GM12878 (cell line): Measurements from ENCODE around the gene LZTFL1. TPM values are rescaled to one million over a fixed set of nuclear protein-coding genes. Genes with fewer than 3 reads are reported as not detected.

Experiments used
- ATAC-seq: fragments of 200-7000 bp; cut with Tn5 transposase; 3 replicates; pipeline ENCODE4 v1.9.1; 2020; ENCODE audit warnings: mild to moderate bottlenecking, moderate library complexity
- BruUV-seq: library from RNA; stranded (reverse); fragments of 400-500 nt; replicated peaks from 2 replicates; lab custom pipeline; 2021; lab: Mats Ljungman, UMichigan
- CTCF ChIA-PET: fragments of 300-600 bp; sonication (Branson Sonifier 250); formaldehyde crosslinking; extraction: SDS; loops from one replicate; lab custom pipeline; 2021; ENCODE audit warnings: inconsistent platforms; lab: Yijun Ruan, JAX
- POLR2A ChIA-PET: fragments of 350-600 bp; formaldehyde crosslinking; extraction: SDS; loops from one replicate; lab custom pipeline; 2021; ENCODE audit warnings: inconsistent platforms; lab: Charles Lee
- RAD21 ChIA-PET: fragments of 300-600 bp; sonication (Branson Sonifier 250); formaldehyde crosslinking; loops from one replicate; lab custom pipeline; 2023; ENCODE audit warnings: antibody characterized with exemption; ENCODE audit not compliant: unreplicated experiment; lab: Charles Lee
- SMC1A ChIA-PET: fragments of 300-600 bp; sonication (Branson Sonifier 250); formaldehyde crosslinking; loops from one replicate; lab custom pipeline; 2023; ENCODE audit not compliant: unreplicated experiment, uncharacterized antibody; lab: Charles Lee
- DNase-seq: peaks from one replicate; pipeline ENCODE4 v3.0.0-alpha.2; 2011; ENCODE audit warnings: low read depth, low spot score
- FAIRE-seq: peaks from 3 replicates; lab custom pipeline; 2011; peaks lifted over from hg19 to GRCh38; lab: Jason Lieb, UNC
- H2AFZ ChIP-seq: 2 replicates; pipeline ENCODE4 v1.6.0; 2011; ENCODE audit warnings: low read depth, low read length, control low read depth; ENCODE audit not compliant: control insufficient read depth
- H3K27ac ChIP-seq: 2 replicates; pipeline ENCODE4 v1.5.1; 2011; ENCODE audit warnings: control low read depth; ENCODE audit not compliant: control insufficient read depth, insufficient read depth
- H3K27me3 ChIP-seq, 2 experiments: replicated peaks in 1 of 2; 2 replicates each; pipeline versions ENCODE4 v1.6.0 to v1.6.1; 2011; ENCODE audit warnings: low read length in 1 of 2; ENCODE audit not compliant: control insufficient read depth in 2 of 2, insufficient read depth in 2 of 2
- H3K36me3 ChIP-seq, 2 experiments: 2 replicates each; pipeline ENCODE4 v1.5.1; 2011; ENCODE audit warnings: low read length in 1 of 2; ENCODE audit not compliant: control insufficient read depth in 2 of 2, insufficient read depth in 2 of 2
- H3K4me1 ChIP-seq: 2 replicates; pipeline ENCODE4 v1.6.1; 2011; ENCODE audit warnings: mild to moderate bottlenecking, low read length, moderate library complexity, mixed read lengths; ENCODE audit not compliant: control insufficient read depth, insufficient read depth
- H3K4me2 ChIP-seq: 2 replicates; pipeline ENCODE4 v1.6.0; 2011; ENCODE audit warnings: control low read depth; ENCODE audit not compliant: control insufficient read depth, insufficient read depth
- H3K4me3 ChIP-seq: fragments of 200-600 bp; sonication (generic); 2 replicates; pipeline ENCODE4 v1.5.1; 2016
- H3K79me2 ChIP-seq: 2 replicates; pipeline ENCODE4 v1.6.0; 2011; ENCODE audit warnings: low read length; ENCODE audit not compliant: control insufficient read depth, insufficient read depth
- H3K9ac ChIP-seq: 2 replicates; pipeline ENCODE4 v1.8.0; 2011; ENCODE audit warnings: low read length, control low read depth, mixed read lengths; ENCODE audit not compliant: control insufficient read depth, insufficient read depth
- H3K9me3 ChIP-seq: replicated peaks from 3 replicates; pipeline ENCODE4 v1.5.1; 2011; ENCODE audit warnings: mild to moderate bottlenecking, low read length; ENCODE audit not compliant: control insufficient read depth, insufficient read depth
- H4K20me1 ChIP-seq: 2 replicates; pipeline ENCODE4 v1.6.0; 2011; ENCODE audit not compliant: control insufficient read depth, insufficient read depth
- CBX3 ChIP-seq: fragments of 200-600 bp; sonication (generic); IDR thresholded peaks from 2 replicates; pipeline ENCODE4 v1.6.1; 2016; ENCODE audit warnings: low read depth, borderline replicate concordance
- CHD1 ChIP-seq: IDR thresholded peaks from 2 replicates; pipeline ENCODE4 v1.6.1; 2012; ENCODE audit warnings: low read depth, low read length, improper control_type of control experiment
- CTCF ChIP-seq, 3 experiments: IDR thresholded peaks in 2 of 3; conservative IDR thresholded peaks in 1 of 3; 2 replicates each; pipeline ENCODE4 v1.5.1; 2011; ENCODE audit warnings: low read depth in 3 of 3, low read length in 3 of 3, mild to moderate bottlenecking in 3 of 3, control low read depth in 2 of 3, moderate library complexity in 2 of 3, inconsistent platforms in 1 of 3, mixed read lengths in 1 of 3; ENCODE audit not compliant: control insufficient read depth in 2 of 3, insufficient read depth in 1 of 3; ENCODE audit errors: extremely low read depth in 1 of 3
- ELK1 ChIP-seq: IDR thresholded peaks from 2 replicates; pipeline ENCODE4 v1.6.1; 2012; ENCODE audit warnings: low read depth, low read length, improper control_type of control experiment
- ESRRA ChIP-seq: IDR thresholded peaks from 2 replicates; pipeline ENCODE4 v1.6.1; 2012; ENCODE audit warnings: mild to moderate bottlenecking, low read length, improper control_type of control experiment
- JUNB ChIP-seq: IDR thresholded peaks from 2 replicates; pipeline ENCODE4 v1.6.1; 2016; ENCODE audit warnings: antibody characterized with exemption, mild to moderate bottlenecking
- JUND ChIP-seq: IDR thresholded peaks from 2 replicates; pipeline ENCODE4 v1.6.1; 2012; ENCODE audit warnings: low read depth, mild to moderate bottlenecking, low read length, improper control_type of control experiment, moderate library complexity
- KLF5 ChIP-seq: fragments of 450-650 bp; IDR thresholded peaks from 2 replicates; pipeline ENCODE4 v1.6.1; 2014; ENCODE audit warnings: mild to moderate bottlenecking; ENCODE audit not compliant: partially characterized antibody
- MEF2B ChIP-seq: fragments of 450-650 bp; IDR thresholded peaks from 2 replicates; pipeline ENCODE4 v1.6.1; 2018; ENCODE audit warnings: mild to moderate bottlenecking, moderate library complexity; ENCODE audit not compliant: partially characterized antibody, poor library complexity, severe bottlenecking
- MTA2 ChIP-seq: fragments of 450-650 bp; IDR thresholded peaks from 2 replicates; pipeline ENCODE4 v1.6.1; 2016; ENCODE audit warnings: low read depth, mild to moderate bottlenecking, moderate library complexity
- NFIC ChIP-seq: IDR thresholded peaks from 2 replicates; pipeline ENCODE4 v1.6.1; 2012; ENCODE audit warnings: low read depth, mild to moderate bottlenecking, inconsistent platforms, low read length, moderate library complexity
- SREBF2 ChIP-seq: IDR thresholded peaks from 2 replicates; pipeline ENCODE4 v1.6.1; 2012; ENCODE audit warnings: mild to moderate bottlenecking, low read length
- TCF3 ChIP-seq: IDR thresholded peaks from 2 replicates; pipeline ENCODE4 v1.6.1; 2012; ENCODE audit warnings: low read depth, mild to moderate bottlenecking, low read length, borderline replicate concordance; ENCODE audit not compliant: insufficient read depth
- YBX1 ChIP-seq: fragments of 450-650 bp; IDR thresholded peaks from 2 replicates; pipeline ENCODE4 v1.6.1; 2016; ENCODE audit warnings: antibody characterized with exemption
- ZNF24 ChIP-seq: fragments of 450-650 bp; IDR thresholded peaks from 2 replicates; pipeline ENCODE4 v1.6.1; 2017; ENCODE audit warnings: antibody characterized with exemption, mild to moderate bottlenecking
- ZNF384 ChIP-seq: IDR thresholded peaks from 2 replicates; pipeline ENCODE4 v1.6.1; 2012; ENCODE audit warnings: low read depth, mild to moderate bottlenecking, low read length, improper control_type of control experiment, borderline replicate concordance
- ZSCAN29 ChIP-seq: fragments of 450-650 bp; IDR thresholded peaks from 2 replicates; pipeline ENCODE4 v1.6.1; 2017; ENCODE audit warnings: mild to moderate bottlenecking, moderate library complexity
- WGBS: methylation state at CpG from one replicate; pipeline ENCODE4 v1.1.6; 2016; ENCODE audit warnings: low lambda C conversion rate; ENCODE audit not compliant: insufficient replicate concordance, insufficient coverage; ENCODE audit errors: missing lambda C conversion rate; 5-methylcytosine and 5-hydroxymethylcytosine counted together
- in situ Hi-C: fragments of 300-500 bp; cut with MboI; formaldehyde crosslinking; loops from 9 replicates; pipeline ENCODE4 v1.14.3; 2018; ENCODE audit warnings: mixed read lengths
- intact Hi-C: fragments of 100-400 bp; cut with micrococcal nuclease; formaldehyde crosslinking; loops from one replicate; pipeline ENCODE4 v1.14.2; 2022; ENCODE audit not compliant: unreplicated experiment
- polyA plus RNA-seq, 11 experiments: library from polyadenylated mRNA; depleted of rRNA in 4 of 11; unstranded in 6 of 11; stranded (reverse) in 5 of 11; fragments of >200 nt; fragmentation: Nextera tagmentation in 4 of 11; fragmentation: Illumina TruSeq in 1 of 11; extraction: Ambion mirVana in 4 of 11; extraction: Trizol in 1 of 11; gene quantifications; 1 replicate in 1 of 11; 2 replicates in 10 of 11; pipeline versions ENCODE4 v1.2.1 to v1.2.3, GENCODE V29; 2011 to 2016; ENCODE audit warnings: inconsistent platforms in 2 of 11, missing spikeins in 2 of 11, low read depth in 1 of 11
- total RNA-seq, 4 experiments: library from RNA; depleted of rRNA in 3 of 4; stranded (reverse); fragments of >200 nt in 3 of 4; fragmentation: Illumina TruSeq in 1 of 4; extraction: Trizol in 1 of 4; gene quantifications; 2 replicates each; pipeline versions ENCODE4 v1.2.1 to v1.2.3, GENCODE V29; 2013 to 2021
- TF ChIP-seq, protein P1 (sequence below): IDR thresholded peaks from 2 replicates; pipeline ENCODE4 v1.6.1; 2012; ENCODE audit warnings: mild to moderate bottlenecking, low read depth, low read length

Gene LZTFL1
- total and polyA plus RNA-seq, 10 of the 15 experiments (the other 5 are each of a cell fraction or from before 2014, with no cell fraction given) = 9.8 to 74.1 (median 11.9) TPM

DNA sequence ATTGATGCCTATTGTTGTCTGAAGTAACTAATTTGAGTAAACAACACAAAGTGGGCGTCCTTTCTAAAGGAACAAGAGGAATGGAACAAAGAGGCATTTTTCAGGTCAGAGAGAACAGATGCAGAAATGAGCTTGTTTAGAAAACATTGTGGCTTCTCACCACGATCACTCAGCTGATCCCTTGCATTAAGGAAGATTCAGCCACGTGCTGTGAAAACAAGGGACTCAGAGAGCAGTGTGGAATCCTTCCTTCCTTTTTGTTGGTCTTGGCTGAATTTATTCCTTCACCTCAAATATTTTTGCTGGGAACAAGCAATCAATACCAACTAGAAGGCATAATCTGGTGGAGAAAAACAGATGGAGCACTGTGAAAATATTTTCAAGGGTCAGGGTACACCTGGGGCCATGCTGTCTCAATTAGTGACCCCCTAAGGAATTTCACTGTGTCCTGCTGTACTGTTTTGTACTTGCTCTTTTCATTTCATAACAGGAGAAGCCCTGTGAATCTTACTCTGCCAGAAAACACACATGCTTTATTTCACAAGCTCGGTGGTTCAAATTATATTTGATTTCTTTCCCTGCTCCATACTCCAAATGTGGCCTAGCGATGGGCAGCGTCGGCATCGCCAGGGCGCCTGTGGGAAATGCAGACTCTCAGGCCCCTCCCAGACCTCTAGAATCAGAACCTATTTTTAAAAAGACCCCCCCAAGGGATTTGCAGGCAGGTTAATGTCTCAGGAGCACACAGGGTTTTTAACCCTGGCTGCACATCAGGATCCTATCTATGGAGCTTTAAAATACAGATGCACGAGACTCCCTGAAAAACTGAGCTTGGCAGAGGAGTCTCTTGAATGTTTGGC, 34.0 kb downstream of the LZTFL1 start:
- Histone ChIP-seq H3K9me3 (no peaks in the 10 kb centered on the region), H3K27ac (no peak overlapping the region), H3K27me3 (no peaks in the 10 kb centered on the region), H3K9ac (no peak overlapping the region), H3K36me3 (no peaks in the 10 kb centered on the region; a peak in 1 of 4 replicates), H3K79me2 (no peaks in the 10 kb centered on the region), H2AFZ (no peak overlapping the region), H3K4me1 (no peaks in the 10 kb centered on the region), H3K4me3 (no peak overlapping the region), H4K20me1 (no peaks in the 10 kb centered on the region), H3K4me2 (no peak overlapping the region)
- DNase-seq = no peak
- ATAC-seq = no peak
- ChIA-PET SMC1A (interaction anchor here (0.6 to 1.1 kb wide), 4 partner anchors 8 to 113 kb away, joined by 3 read pairs; no protein-coding TSS in a partner anchor), RAD21 (no interaction called here), POLR2A (no interaction called here), CTCF (interaction anchor here (0.6 to 0.7 kb wide), 2 partner anchors 199 to 1859 kb away, joined by 3 read pairs; no protein-coding TSS in a partner anchor)
- 32% methylated on average over 10 of the region's 10 CpGs for WGBS
- intact Hi-C loops = no loop called here
- in situ Hi-C loops = no loop called here
- FAIRE-seq = no peak
- BruUV-seq = no TSS peak
- TF ChIP-seq SREBF2 (no peak), MEF2B (no peak), KLF5 (no peak), TCF3 (no peak), YBX1 (no peak), ZSCAN29 (no peak), ELK1 (no peak), NFIC (no peak), CBX3 (no peak), ESRRA (no peak), CHD1 (no peak), ZNF384 (no peak), MTA2 (no peak), ZNF24 (no peak), JUNB (no peak), JUND (no peak), CTCF (IDR thresholded peaks at IDR 0.05 in 2 of 3, conservative IDR thresholded peaks at IDR 0.05 in 1 of 3; ENCODE audit: control insufficient read depth in 2 of 3, extremely low read depth in 1 of 3, insufficient read depth in 1 of 3, low read depth in 3 of 3, low read length in 3 of 3) (no peak)
- TF ChIP-seq, protein P1, sequence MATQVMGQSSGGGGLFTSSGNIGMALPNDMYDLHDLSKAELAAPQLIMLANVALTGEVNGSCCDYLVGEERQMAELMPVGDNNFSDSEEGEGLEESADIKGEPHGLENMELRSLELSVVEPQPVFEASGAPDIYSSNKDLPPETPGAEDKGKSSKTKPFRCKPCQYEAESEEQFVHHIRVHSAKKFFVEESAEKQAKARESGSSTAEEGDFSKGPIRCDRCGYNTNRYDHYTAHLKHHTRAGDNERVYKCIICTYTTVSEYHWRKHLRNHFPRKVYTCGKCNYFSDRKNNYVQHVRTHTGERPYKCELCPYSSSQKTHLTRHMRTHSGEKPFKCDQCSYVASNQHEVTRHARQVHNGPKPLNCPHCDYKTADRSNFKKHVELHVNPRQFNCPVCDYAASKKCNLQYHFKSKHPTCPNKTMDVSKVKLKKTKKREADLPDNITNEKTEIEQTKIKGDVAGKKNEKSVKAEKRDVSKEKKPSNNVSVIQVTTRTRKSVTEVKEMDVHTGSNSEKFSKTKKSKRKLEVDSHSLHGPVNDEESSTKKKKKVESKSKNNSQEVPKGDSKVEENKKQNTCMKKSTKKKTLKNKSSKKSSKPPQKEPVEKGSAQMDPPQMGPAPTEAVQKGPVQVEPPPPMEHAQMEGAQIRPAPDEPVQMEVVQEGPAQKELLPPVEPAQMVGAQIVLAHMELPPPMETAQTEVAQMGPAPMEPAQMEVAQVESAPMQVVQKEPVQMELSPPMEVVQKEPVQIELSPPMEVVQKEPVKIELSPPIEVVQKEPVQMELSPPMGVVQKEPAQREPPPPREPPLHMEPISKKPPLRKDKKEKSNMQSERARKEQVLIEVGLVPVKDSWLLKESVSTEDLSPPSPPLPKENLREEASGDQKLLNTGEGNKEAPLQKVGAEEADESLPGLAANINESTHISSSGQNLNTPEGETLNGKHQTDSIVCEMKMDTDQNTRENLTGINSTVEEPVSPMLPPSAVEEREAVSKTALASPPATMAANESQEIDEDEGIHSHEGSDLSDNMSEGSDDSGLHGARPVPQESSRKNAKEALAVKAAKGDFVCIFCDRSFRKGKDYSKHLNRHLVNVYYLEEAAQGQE = no peak
